NOMO-1 treated with dmso at 0.1 percent for 144 hours (cell line): ENCODE data around the gene FAM90A1.
"Not testable (repeated sequence)": the region's sequence is repeated elsewhere in the genome, so short reads cannot be mapped to it uniquely, and the experiment has no call there.

ENCODE experiments used
- DNase-seq: peaks from one replicate; lab custom pipeline; 2025; ENCODE audit not compliant: unreplicated experiment; lab: John Stamatoyannopoulos, UW

The FAM90A1 gene

GRCh38 chr12:8233935-8234495 is 6.6 kb upstream of the FAM90A1 start:
- DNase-seq = not testable (repeated sequence)

GRCh38 chr12:8233300-8233855 is 6.0 kb upstream of the FAM90A1 start:
- DNase-seq = not testable (repeated sequence)

GRCh38 chr12:8231666-8232608 is 4.5 kb upstream of the FAM90A1 start:
- not testable (repeated sequence) for DNase-seq

- not testable (repeated sequence) for DNase-seq
These were observed 3.6 kb upstream of the FAM90A1 start for GRCh38 chr12:8231049-8231448.

GRCh38 chr12:8229486-8229885 is 2.1 kb upstream of the FAM90A1 start:
- not testable (repeated sequence) for DNase-seq

GRCh38 chr12:8228607-8229006 is 1.2 kb upstream of the FAM90A1 start:
- DNase-seq = not testable (repeated sequence)

GRCh38 chr12:8227732-8228077 is 287 bp upstream of the FAM90A1 start:
- DNase-seq = not testable (repeated sequence)

GRCh38 chr12:8226355-8226754 is 1.1 kb downstream of the FAM90A1 start:
- DNase-seq = no peak

GRCh38 chr12:8224782-8225181 is 2.6 kb downstream of the FAM90A1 start:
- not testable (repeated sequence) for DNase-seq

GRCh38 chr12:8223646-8224045 is 3.8 kb downstream of the FAM90A1 start:
- DNase-seq = not testable (repeated sequence)

- DNase-seq = not testable (repeated sequence)
These were observed 5.1 kb downstream of the FAM90A1 start for GRCh38 chr12:8222303-8222702.

GRCh38 chr12:8221844-8222243 is 5.6 kb downstream of the FAM90A1 start:
- not testable (repeated sequence) for DNase-seq

- not testable (repeated sequence) for DNase-seq
These were observed 6.0 kb downstream of the FAM90A1 start for GRCh38 chr12:8221375-8221774.

GRCh38 chr12:8218711-8219382 is 8.6 kb downstream of the FAM90A1 start:
- not testable (repeated sequence) for DNase-seq

GRCh38 chr12:8197685-8198308 is 29.6 kb downstream of the FAM90A1 start:
- DNase-seq = not testable (repeated sequence)

- not testable (repeated sequence) for DNase-seq
These were observed 39.3 kb downstream of the FAM90A1 start for GRCh38 chr12:8188088-8188487.

GRCh38 chr12:8184206-8184605 is 43.2 kb downstream of the FAM90A1 start:
- not testable (repeated sequence) for DNase-seq

- DNase-seq = not testable (repeated sequence)
These were observed 44.1 kb downstream of the FAM90A1 start for GRCh38 chr12:8183346-8183745.

GRCh38 chr12:8182923-8183322 is 44.5 kb downstream of the FAM90A1 start:
- not testable (repeated sequence) for DNase-seq

- not testable (repeated sequence) for DNase-seq
These were observed 46.1 kb downstream of the FAM90A1 start for GRCh38 chr12:8181271-8181670.
